ENCODE results near the gene RPL22L1. TPM values are rescaled to one million over a fixed set of nuclear protein-coding genes. Genes with fewer than 3 reads are reported as not detected.
"Not testable (repeated sequence)": the region's sequence is repeated elsewhere in the genome, so short reads cannot be mapped to it uniquely, and the experiment has no call there.

Gene RPL22L1
- total and polyA plus RNA-seq, 2 experiments from 2014 or later = 216 to 441 TPM

DNA sequence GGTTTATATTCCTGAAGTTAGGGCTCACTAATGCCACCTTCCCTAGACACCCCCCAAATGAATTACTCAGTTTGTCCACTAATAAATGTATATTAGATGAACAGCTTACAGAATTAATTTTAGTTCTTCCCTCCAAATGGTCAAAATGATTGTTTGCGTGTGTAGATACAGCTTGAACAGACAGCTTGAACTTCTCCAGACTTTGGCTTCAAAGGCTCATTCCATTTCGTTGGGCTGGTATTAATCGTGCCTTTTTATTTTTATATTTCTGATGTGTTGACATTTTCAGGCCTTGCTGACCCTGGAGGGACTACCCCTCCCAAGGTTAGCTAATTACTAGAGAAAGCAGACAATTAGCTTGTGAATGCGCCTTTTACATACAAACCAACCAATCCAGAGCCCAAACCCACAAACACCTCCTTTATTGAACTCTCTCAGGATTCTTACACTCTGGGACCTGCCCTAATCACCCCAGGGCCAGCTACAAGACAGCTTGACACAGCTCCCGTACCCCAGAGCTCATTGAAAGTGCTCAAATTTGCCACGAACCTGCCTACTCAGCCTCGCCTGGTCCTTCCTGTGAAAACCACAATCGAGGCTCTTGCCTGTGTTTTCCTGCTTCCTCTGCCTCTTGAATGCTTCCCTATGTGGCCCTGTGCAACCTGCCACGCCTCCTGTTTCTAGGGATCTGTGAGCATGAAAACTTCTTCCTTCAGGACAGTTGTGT, 40.3 kb downstream of the RPL22L1 start:
- no peaks in the 10 kb centered on the region; the same call in 1 of the 2 replicates for H3K36me3 ChIP-seq (ENCODE audit: insufficient read depth)
- peaks cover 74% of the 10 kb centered on the region for H3K4me1 ChIP-seq (ENCODE audit: insufficient read depth)
- DNase-seq (ENCODE audit: low spot score) = peak; percentile 27
- H3K36me3 Mint-ChIP-seq (ENCODE audit: low read depth) = no peaks in the 10 kb centered on the region
- no peak overlapping the region for H3K4me3 Mint-ChIP-seq
- no peaks in the 10 kb centered on the region for H3K27me3 ChIP-seq (ENCODE audit: insufficient read depth)
- 0 out of 2 replicates have a peak, but pooled peaks cover 3% of the 10 kb centered on the region for H3K9me2 ChIP-seq (ENCODE audit: insufficient read depth)
- no peak overlapping the region for H3K27ac ChIP-seq (ENCODE audit: low read depth)
- H4K20me1 ChIP-seq (replicated peaks; ENCODE audit: insufficient read depth) = no peaks in the 10 kb centered on the region
- H3K4me3 ChIP-seq = no peak overlapping the region
- H3K4me2 ChIP-seq = peak overlapping the region; percentile 50; the same call in 1 of the 2 replicates
- peak; percentile 56 for ATAC-seq
- peaks cover 2% of the 10 kb centered on the region for H3K27me3 Mint-ChIP-seq (ENCODE audit: insufficient read depth, low read depth, poor library complexity)
- H3K9me3 Mint-ChIP-seq = no peaks in the 10 kb centered on the region
- no peak overlapping the region for H3K27ac Mint-ChIP-seq
- H2AFZ ChIP-seq = peak overlapping the region; percentile 25; the same call in 1 of the 2 replicates
- no peaks in the 10 kb centered on the region for H3K79me2 ChIP-seq (replicated peaks; ENCODE audit: insufficient read depth)
- TF ChIP-seq POLR2AphosphoS5 (IDR thresholded peaks at IDR 0.05; ENCODE audit: low read depth) = no peak
- TF ChIP-seq, protein P1, sequence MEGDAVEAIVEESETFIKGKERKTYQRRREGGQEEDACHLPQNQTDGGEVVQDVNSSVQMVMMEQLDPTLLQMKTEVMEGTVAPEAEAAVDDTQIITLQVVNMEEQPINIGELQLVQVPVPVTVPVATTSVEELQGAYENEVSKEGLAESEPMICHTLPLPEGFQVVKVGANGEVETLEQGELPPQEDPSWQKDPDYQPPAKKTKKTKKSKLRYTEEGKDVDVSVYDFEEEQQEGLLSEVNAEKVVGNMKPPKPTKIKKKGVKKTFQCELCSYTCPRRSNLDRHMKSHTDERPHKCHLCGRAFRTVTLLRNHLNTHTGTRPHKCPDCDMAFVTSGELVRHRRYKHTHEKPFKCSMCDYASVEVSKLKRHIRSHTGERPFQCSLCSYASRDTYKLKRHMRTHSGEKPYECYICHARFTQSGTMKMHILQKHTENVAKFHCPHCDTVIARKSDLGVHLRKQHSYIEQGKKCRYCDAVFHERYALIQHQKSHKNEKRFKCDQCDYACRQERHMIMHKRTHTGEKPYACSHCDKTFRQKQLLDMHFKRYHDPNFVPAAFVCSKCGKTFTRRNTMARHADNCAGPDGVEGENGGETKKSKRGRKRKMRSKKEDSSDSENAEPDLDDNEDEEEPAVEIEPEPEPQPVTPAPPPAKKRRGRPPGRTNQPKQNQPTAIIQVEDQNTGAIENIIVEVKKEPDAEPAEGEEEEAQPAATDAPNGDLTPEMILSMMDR (conservative IDR thresholded peaks at IDR 0.05; ENCODE audit: low read depth in 2 of 2) = no peak
- no peak for TF ChIP-seq ZNF331 (CRISPR knock-in tag; IDR thresholded peaks at IDR 0.05; ENCODE audit: low read depth)
- peaks cover 43% of the 10 kb centered on the region for H3K4me1 Mint-ChIP-seq
- H3F3A ChIP-seq (replicated peaks; ENCODE audit: low read depth) = 0 out of 2 replicates have a peak, but pooled peaks cover 5% of the 10 kb centered on the region

DNA sequence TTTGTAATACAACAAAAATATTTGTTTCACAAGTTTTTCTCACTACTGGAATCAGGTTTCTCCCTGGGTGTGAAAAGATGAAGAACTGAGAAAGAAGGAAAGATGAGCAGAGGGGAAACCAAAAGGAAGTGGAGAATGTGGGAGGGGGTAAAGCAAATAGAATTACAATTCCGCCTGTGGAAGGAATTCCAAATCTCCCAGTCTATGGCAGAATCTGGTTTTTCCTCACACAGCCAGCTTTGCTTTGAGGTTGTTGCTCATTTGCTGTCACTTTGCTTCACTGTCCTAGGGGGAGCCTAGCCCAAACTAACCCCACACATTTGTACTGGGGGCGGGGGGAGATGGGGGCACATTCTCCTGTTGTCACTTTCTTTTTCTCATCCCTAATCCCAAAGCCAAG, 43.9 kb downstream of the RPL22L1 start:
- Mint-ChIP-seq H3K9me3 (peaks cover 34% of the 10 kb centered on the region), H3K4me3 (no peak overlapping the region), H3K27me3 (ENCODE audit: insufficient read depth, low read depth, poor library complexity) (peaks cover 9% of the 10 kb centered on the region), H3K36me3 (ENCODE audit: low read depth) (peaks cover 35% of the 10 kb centered on the region), H3K4me1 (peaks cover 26% of the 10 kb centered on the region), H3K27ac (no peak overlapping the region)
- DNase-seq (ENCODE audit: low spot score) = peak; percentile 68
- Histone ChIP-seq H3F3A (replicated peaks; ENCODE audit: low read depth) (no peaks in the 10 kb centered on the region), H3K4me2 (peak overlapping the region; percentile 46), H3K9me2 (ENCODE audit: insufficient read depth) (peaks cover 9% of the 10 kb centered on the region; the same call in 1 of the 2 replicates), H3K27ac (ENCODE audit: low read depth) (peak overlapping the region; percentile 58), H3K4me3 (0 out of 2 replicates have a peak overlapping the region, but pooled peaks have one; percentile 5), H3K36me3 (ENCODE audit: insufficient read depth) (no peaks in the 10 kb centered on the region; the same call in 1 of the 2 replicates), H3K27me3 (ENCODE audit: insufficient read depth) (no peaks in the 10 kb centered on the region), H2AFZ (no peak overlapping the region), H3K79me2 (replicated peaks; ENCODE audit: insufficient read depth) (no peaks in the 10 kb centered on the region), H3K4me1 (ENCODE audit: insufficient read depth) (peaks cover 45% of the 10 kb centered on the region), H4K20me1 (replicated peaks; ENCODE audit: insufficient read depth) (no peaks in the 10 kb centered on the region)
- ATAC-seq = peak; percentile 63
- no peak for TF ChIP-seq JUNB (IDR thresholded peaks at IDR 0.05; ENCODE audit: unreplicated experiment)
- TF ChIP-seq, protein P2, sequence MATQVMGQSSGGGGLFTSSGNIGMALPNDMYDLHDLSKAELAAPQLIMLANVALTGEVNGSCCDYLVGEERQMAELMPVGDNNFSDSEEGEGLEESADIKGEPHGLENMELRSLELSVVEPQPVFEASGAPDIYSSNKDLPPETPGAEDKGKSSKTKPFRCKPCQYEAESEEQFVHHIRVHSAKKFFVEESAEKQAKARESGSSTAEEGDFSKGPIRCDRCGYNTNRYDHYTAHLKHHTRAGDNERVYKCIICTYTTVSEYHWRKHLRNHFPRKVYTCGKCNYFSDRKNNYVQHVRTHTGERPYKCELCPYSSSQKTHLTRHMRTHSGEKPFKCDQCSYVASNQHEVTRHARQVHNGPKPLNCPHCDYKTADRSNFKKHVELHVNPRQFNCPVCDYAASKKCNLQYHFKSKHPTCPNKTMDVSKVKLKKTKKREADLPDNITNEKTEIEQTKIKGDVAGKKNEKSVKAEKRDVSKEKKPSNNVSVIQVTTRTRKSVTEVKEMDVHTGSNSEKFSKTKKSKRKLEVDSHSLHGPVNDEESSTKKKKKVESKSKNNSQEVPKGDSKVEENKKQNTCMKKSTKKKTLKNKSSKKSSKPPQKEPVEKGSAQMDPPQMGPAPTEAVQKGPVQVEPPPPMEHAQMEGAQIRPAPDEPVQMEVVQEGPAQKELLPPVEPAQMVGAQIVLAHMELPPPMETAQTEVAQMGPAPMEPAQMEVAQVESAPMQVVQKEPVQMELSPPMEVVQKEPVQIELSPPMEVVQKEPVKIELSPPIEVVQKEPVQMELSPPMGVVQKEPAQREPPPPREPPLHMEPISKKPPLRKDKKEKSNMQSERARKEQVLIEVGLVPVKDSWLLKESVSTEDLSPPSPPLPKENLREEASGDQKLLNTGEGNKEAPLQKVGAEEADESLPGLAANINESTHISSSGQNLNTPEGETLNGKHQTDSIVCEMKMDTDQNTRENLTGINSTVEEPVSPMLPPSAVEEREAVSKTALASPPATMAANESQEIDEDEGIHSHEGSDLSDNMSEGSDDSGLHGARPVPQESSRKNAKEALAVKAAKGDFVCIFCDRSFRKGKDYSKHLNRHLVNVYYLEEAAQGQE (IDR thresholded peaks at IDR 0.05; ENCODE audit: unreplicated experiment) = no peak
- TF ChIP-seq EZH2phosphoT487 (IDR thresholded peaks at IDR 0.05; ENCODE audit: unreplicated experiment) = no peak
- TF ChIP-seq, protein P1 (conservative IDR thresholded peaks at IDR 0.05; ENCODE audit: low read depth in 2 of 2) = no peak
- TF ChIP-seq NANOG (IDR thresholded peaks at IDR 0.05; ENCODE audit: borderline replicate concordance) = no peak
- no peak for TF ChIP-seq EZH2 (IDR thresholded peaks at IDR 0.05; ENCODE audit: low read depth, unreplicated experiment)
- TF ChIP-seq, protein P3, sequence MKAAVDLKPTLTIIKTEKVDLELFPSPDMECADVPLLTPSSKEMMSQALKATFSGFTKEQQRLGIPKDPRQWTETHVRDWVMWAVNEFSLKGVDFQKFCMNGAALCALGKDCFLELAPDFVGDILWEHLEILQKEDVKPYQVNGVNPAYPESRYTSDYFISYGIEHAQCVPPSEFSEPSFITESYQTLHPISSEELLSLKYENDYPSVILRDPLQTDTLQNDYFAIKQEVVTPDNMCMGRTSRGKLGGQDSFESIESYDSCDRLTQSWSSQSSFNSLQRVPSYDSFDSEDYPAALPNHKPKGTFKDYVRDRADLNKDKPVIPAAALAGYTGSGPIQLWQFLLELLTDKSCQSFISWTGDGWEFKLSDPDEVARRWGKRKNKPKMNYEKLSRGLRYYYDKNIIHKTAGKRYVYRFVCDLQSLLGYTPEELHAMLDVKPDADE (IDR thresholded peaks at IDR 0.05) = no peak

DNA sequence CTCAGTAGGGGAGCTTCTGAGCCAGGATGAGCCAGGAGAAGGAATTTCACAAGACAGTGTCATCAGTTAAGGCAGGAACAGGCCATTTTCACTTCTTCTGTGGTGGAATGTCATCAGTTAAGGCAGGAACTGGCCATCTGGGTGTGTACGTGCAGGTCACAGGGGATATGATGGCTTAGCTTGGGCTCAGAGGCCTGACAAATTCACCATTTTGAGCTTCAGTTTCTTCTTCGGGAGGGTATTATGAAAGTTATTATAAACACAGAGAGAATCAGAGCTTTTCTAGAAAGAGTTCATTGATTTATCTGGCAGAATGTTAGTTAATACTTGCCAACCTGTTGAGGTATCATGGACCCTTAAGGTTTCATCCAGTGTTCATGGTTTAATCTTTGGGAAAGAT, 46.4 kb downstream of the RPL22L1 start:
- peaks cover 24% of the 10 kb centered on the region for H3K4me1 Mint-ChIP-seq
- H3K27me3 Mint-ChIP-seq (ENCODE audit: insufficient read depth, low read depth, poor library complexity) = not testable (repeated sequence)

More for the DNA sequence above, 46.4 kb downstream of the RPL22L1 start:
- H3K27ac Mint-ChIP-seq; H3K4me3 Mint-ChIP-seq; ATAC-seq; H3K4me2 ChIP-seq; H3K27me3 ChIP-seq (ENCODE audit: insufficient read depth); H3K9me2 ChIP-seq (ENCODE audit: insufficient read depth); H4K20me1 ChIP-seq (replicated peaks; ENCODE audit: insufficient read depth); DNase-seq (ENCODE audit: low spot score); H3K4me3 ChIP-seq; H3K36me3 ChIP-seq (ENCODE audit: insufficient read depth); H3K79me2 ChIP-seq (replicated peaks; ENCODE audit: insufficient read depth); H3K27ac ChIP-seq (ENCODE audit: low read depth); H2AFZ ChIP-seq; H3F3A ChIP-seq (replicated peaks; ENCODE audit: low read depth): not testable (repeated sequence)
- Mint-ChIP-seq H3K36me3 (ENCODE audit: low read depth) (peaks cover 38% of the 10 kb centered on the region), H3K9me3 (peaks cover 39% of the 10 kb centered on the region)
- H3K4me1 ChIP-seq (ENCODE audit: insufficient read depth) = peaks cover 23% of the 10 kb centered on the region

All from GM23338 (cell line).